Activated CD8-positive, alpha-beta memory T cell treated with anti-CD3 and anti-CD28 coated beads for 24 hours (primary cell): ENCODE measurements around the gene IFRD2.
"Not testable (repeated sequence)": the region's sequence is repeated elsewhere in the genome, so short reads cannot be mapped to it uniquely, and the experiment has no call there.

Source experiments
- DNase-seq: peaks from one replicate; pipeline ENCODE4 v3.0.0-alpha.2; 2020

IFRD2 gene

GRCh38 chr3:50323614-50324199 is 31.5 kb upstream of the IFRD2 start:
- DNase-seq = no peak

GRCh38 chr3:50323092-50323600 is 30.9 kb upstream of the IFRD2 start:
- no peak for DNase-seq

GRCh38 chr3:50322386-50323091 is 30.3 kb upstream of the IFRD2 start, which contains the start of gene HYAL2:
Gene HYAL2, minus strand, starts transcription at chr3:50322745. Its CDS starts 2,256 bp downstream, at chr3:50320489.
- no peak for DNase-seq

GRCh38 chr3:50322115-50322385 is 29.8 kb upstream of the IFRD2 start:
- no peak for DNase-seq

- DNase-seq = peak; percentile 96
Observed at GRCh38 chr3:50321336-50322114, 29.3 kb upstream of the IFRD2 start.

GRCh38 chr3:50320853-50321335 is 28.7 kb upstream of the IFRD2 start:
- DNase-seq = no peak

GRCh38 chr3:50319894-50320625 is 27.8 kb upstream of the IFRD2 start:
- DNase-seq = no peak

GRCh38 chr3:50319181-50319893 is 27.1 kb upstream of the IFRD2 start:
- DNase-seq = no peak

- DNase-seq = no peak
Observed at GRCh38 chr3:50318615-50319014, 26.4 kb upstream of the IFRD2 start.

- no peak for DNase-seq
Observed at GRCh38 chr3:50318163-50318562, 25.9 kb upstream of the IFRD2 start.

- DNase-seq = no peak
Observed at GRCh38 chr3:50317300-50317699, 25.1 kb upstream of the IFRD2 start.

GRCh38 chr3:50316657-50317242 is 24.5 kb upstream of the IFRD2 start:
- peak; percentile 81 for DNase-seq

- no peak for DNase-seq
Observed at GRCh38 chr3:50314816-50315215, 22.6 kb upstream of the IFRD2 start.

GRCh38 chr3:50314342-50314741 is 22.1 kb upstream of the IFRD2 start:
- no peak for DNase-seq

GRCh38 chr3:50312041-50312440 is 19.8 kb upstream of the IFRD2 start:
- DNase-seq = not testable (repeated sequence)

GRCh38 chr3:50304601-50305000 is 12.4 kb upstream of the IFRD2 start:
- DNase-seq = no peak

GRCh38 chr3:50303013-50303815 is 11.0 kb upstream of the IFRD2 start, which contains the start of gene HYAL1:
Gene HYAL1, minus strand, starts transcription at chr3:50303574. Its CDS starts 618 bp downstream, at chr3:50302956.
- no peak for DNase-seq

- DNase-seq = no peak
Observed at GRCh38 chr3:50302095-50303012, 10.1 kb upstream of the IFRD2 start.

GRCh38 chr3:50300681-50301254 is 8.5 kb upstream of the IFRD2 start:
- no peak for DNase-seq
